Peyer's patch (tissue), 4 donors: ENCODE results near the gene WIZ.

Experiments used
- POLR2A ChIP-seq, 2 donors: fragments of 450-650 bp; IDR thresholded peaks; one replicate each; pipeline ENCODE4 v1.5.1; 2017; ENCODE audit warnings: antibody characterized with exemption in 2 of 2, mild to moderate bottlenecking in 2 of 2, moderate library complexity in 2 of 2
- TF ChIP-seq, protein P1 (sequence below), 6 experiments: fragments of 450-650 bp in 4 of 6; fragments of 200-600 bp in 2 of 6; sonication (generic) in 1 of 6; IDR thresholded peaks; one replicate each; pipeline ENCODE4 v1.5.1; 2017 to 2019; ENCODE audit warnings: antibody characterized with exemption in 6 of 6, mild to moderate bottlenecking in 3 of 6, moderate library complexity in 1 of 6

GRCh38 chr19:15371119-15371518 lies 78.6 kb downstream of the WIZ start:
- TF ChIP-seq, protein P1, sequence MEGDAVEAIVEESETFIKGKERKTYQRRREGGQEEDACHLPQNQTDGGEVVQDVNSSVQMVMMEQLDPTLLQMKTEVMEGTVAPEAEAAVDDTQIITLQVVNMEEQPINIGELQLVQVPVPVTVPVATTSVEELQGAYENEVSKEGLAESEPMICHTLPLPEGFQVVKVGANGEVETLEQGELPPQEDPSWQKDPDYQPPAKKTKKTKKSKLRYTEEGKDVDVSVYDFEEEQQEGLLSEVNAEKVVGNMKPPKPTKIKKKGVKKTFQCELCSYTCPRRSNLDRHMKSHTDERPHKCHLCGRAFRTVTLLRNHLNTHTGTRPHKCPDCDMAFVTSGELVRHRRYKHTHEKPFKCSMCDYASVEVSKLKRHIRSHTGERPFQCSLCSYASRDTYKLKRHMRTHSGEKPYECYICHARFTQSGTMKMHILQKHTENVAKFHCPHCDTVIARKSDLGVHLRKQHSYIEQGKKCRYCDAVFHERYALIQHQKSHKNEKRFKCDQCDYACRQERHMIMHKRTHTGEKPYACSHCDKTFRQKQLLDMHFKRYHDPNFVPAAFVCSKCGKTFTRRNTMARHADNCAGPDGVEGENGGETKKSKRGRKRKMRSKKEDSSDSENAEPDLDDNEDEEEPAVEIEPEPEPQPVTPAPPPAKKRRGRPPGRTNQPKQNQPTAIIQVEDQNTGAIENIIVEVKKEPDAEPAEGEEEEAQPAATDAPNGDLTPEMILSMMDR (IDR thresholded peaks at IDR 0.05): no peak
- TF ChIP-seq POLR2A (IDR thresholded peaks at IDR 0.05): no peak
